GM12875 (cell line): Measurements from ENCODE around the gene MAP4K3.

Experiments used
- H3K4me3 ChIP-seq: one replicate; pipeline ENCODE4 v1.5.1; 2011; ENCODE audit warnings: low read depth, low read length, control low read depth
- TF ChIP-seq, protein P1 (sequence below): IDR thresholded peaks from 2 replicates; pipeline ENCODE4 v1.5.1; 2011; ENCODE audit warnings: low read depth, mild to moderate bottlenecking, control low read depth, inconsistent platforms, low read length, moderate library complexity, borderline replicate concordance; ENCODE audit not compliant: insufficient read depth

MAP4K3 gene

DNA sequence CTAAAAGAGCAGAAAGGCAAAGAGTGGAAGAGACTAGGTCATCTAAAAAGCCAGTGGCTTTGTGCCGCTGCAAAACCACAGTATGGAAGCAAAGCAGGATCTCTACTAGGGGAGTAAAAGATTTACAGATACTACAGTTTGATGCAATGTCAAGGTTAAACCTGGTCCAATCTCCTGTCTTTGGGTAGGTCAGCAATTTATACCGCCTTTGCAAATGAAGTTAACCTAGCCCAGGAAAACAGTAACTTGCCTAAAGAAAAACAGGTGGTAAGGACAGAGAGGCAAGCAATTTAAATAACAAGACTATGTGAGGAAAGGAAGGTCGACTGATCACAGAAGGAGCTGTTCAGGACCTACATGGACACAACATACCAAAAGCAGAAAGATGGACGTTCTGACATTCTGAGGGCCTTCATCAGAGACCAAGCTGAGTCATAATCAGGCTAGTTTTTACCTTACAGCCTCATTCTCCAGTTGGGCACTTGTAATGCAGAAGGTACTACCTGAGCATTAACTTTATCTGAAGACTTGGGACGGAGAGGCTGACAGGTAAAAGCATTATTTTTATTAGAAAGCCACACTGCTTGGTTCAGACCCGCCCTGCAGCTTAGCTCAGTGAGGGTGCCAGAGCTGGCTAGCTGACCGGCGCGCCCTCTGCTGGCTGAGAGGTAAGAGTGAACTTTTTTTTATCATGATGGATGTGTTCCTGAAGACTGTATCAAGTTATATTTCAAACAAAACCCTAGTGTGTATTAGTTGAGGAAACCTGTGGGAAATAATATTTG, 209.3 kb downstream of the MAP4K3 start:
- no peak overlapping the region for H3K4me3 ChIP-seq
- TF ChIP-seq, protein P1, sequence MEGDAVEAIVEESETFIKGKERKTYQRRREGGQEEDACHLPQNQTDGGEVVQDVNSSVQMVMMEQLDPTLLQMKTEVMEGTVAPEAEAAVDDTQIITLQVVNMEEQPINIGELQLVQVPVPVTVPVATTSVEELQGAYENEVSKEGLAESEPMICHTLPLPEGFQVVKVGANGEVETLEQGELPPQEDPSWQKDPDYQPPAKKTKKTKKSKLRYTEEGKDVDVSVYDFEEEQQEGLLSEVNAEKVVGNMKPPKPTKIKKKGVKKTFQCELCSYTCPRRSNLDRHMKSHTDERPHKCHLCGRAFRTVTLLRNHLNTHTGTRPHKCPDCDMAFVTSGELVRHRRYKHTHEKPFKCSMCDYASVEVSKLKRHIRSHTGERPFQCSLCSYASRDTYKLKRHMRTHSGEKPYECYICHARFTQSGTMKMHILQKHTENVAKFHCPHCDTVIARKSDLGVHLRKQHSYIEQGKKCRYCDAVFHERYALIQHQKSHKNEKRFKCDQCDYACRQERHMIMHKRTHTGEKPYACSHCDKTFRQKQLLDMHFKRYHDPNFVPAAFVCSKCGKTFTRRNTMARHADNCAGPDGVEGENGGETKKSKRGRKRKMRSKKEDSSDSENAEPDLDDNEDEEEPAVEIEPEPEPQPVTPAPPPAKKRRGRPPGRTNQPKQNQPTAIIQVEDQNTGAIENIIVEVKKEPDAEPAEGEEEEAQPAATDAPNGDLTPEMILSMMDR = peak; percentile 75

DNA sequence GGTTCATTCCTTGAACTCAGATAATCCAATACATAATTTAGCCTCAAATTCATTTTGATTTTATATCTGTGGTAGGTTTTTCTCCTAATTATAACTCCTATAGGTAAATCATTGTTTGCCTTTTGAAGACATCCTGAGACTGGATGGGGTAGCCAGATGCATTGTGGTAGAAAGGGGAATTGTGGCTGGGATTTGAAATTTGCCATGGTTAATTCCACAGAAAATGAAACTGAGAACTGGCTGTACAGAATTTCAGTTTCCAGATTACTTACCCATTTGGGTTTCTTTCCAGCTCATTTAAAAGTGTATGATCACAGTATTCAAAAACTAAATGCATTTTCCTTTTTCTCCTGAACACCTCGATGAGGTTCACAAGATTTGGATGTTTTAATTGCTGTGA, 211.5 kb downstream of the MAP4K3 start:
- H3K4me3 ChIP-seq = no peak overlapping the region
- TF ChIP-seq, protein P1 = no peak

GRCh38 chr2:39223909-39224308, 213.2 kb downstream of the MAP4K3 start:
- no peak overlapping the region for H3K4me3 ChIP-seq

GRCh38 chr2:39221459-39221858, 215.6 kb downstream of the MAP4K3 start:
- no peak overlapping the region for H3K4me3 ChIP-seq

More at GRCh38 chr2:39223909-39224308, 213.2 kb downstream of the MAP4K3 start:
- TF ChIP-seq, protein P1 = no peak

GRCh38 chr2:39220136-39220535, 216.9 kb downstream of the MAP4K3 start:
- H3K4me3 ChIP-seq = no peak overlapping the region
- TF ChIP-seq, protein P1 = no peak

More at GRCh38 chr2:39221459-39221858, 215.6 kb downstream of the MAP4K3 start:
- TF ChIP-seq, protein P1 = no peak

- H3K4me3 ChIP-seq = no peak overlapping the region
- TF ChIP-seq, protein P1 = no peak
Measured at GRCh38 chr2:39218391-39218790, 218.7 kb downstream of the MAP4K3 start.

DNA sequence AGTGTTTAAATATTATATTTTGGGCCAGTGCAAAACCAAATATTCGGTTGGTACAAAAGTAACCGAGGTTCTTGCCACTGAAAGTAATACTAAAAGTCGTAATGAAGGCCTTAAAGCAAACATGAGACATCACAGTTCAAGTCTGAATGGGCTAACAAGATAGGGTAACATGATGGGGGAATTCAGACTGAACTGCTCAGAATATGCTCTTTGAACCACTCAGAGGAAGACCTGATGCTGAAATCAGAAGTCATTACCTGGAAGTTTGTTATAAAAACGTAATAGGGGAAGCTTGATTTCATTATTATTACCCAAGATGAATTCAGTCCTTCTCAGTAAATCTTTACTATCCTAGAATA, 219.9 kb downstream of the MAP4K3 start:
- TF ChIP-seq, protein P1 = no peak
- no peak overlapping the region for H3K4me3 ChIP-seq
